Astrocyte of the cerebellum (primary cell): ENCODE measurements around the gene AGBL3.
"Not testable (repeated sequence)": the region's sequence is repeated elsewhere in the genome, so short reads cannot be mapped to it uniquely, and the experiment has no call there.

ENCODE experiments used
- DNase-seq: peaks from one replicate; pipeline ENCODE4 v3.0.0-alpha.2; 2011; ENCODE audit warnings: low read depth
- H3K4me3 ChIP-seq: 2 replicates; pipeline ENCODE4 v1.5.1; 2011; ENCODE audit warnings: mild to moderate bottlenecking, low read depth, low read length, moderate library complexity
- in situ Hi-C: cut with HindIII; loops from 2 replicates; pipeline ENCODE4 v1.10.0; 2017; ENCODE audit warnings: low sequenced_read_pairs
- TF ChIP-seq, protein P1 (sequence below): IDR thresholded peaks from 2 replicates; pipeline ENCODE4 v1.5.1; 2012; ENCODE audit warnings: low read length, low read depth, moderate library complexity, mild to moderate bottlenecking; ENCODE audit errors: missing control alignments

Gene AGBL3

GRCh38 chr7:134959810-134960209, 26.5 kb upstream of the AGBL3 start:
- in situ Hi-C loops: no loop called here
- no peak overlapping the region for H3K4me3 ChIP-seq
- TF ChIP-seq, protein P1, sequence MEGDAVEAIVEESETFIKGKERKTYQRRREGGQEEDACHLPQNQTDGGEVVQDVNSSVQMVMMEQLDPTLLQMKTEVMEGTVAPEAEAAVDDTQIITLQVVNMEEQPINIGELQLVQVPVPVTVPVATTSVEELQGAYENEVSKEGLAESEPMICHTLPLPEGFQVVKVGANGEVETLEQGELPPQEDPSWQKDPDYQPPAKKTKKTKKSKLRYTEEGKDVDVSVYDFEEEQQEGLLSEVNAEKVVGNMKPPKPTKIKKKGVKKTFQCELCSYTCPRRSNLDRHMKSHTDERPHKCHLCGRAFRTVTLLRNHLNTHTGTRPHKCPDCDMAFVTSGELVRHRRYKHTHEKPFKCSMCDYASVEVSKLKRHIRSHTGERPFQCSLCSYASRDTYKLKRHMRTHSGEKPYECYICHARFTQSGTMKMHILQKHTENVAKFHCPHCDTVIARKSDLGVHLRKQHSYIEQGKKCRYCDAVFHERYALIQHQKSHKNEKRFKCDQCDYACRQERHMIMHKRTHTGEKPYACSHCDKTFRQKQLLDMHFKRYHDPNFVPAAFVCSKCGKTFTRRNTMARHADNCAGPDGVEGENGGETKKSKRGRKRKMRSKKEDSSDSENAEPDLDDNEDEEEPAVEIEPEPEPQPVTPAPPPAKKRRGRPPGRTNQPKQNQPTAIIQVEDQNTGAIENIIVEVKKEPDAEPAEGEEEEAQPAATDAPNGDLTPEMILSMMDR: no peak
- no peak for DNase-seq

DNA sequence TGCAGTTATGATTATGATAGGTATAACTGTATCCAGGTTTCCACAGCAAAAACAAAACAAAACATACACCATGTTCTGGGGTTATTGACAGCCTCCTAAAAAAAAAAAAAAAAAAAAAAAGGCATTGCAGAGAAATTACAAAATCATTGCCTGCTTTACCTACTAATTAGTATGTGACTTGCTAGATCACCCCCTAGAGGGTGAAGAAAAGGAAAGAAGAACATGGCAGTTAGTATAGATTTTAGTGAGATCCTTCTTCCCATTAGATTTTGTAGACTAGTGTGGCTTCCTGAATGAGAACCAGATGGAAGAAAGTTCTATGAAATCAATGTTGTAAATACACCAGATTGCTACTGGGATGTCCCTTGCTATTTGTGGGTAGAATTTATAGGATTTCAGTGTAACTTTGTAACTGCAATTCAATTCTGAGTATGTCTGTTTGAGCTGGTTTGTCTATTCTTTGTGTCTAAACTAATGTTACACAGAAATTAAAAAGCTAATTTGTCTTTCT, 24.0 kb upstream of the AGBL3 start:
- no peak overlapping the region for H3K4me3 ChIP-seq
- in situ Hi-C loops: no loop called here
- TF ChIP-seq, protein P1: no peak
- DNase-seq: no peak

GRCh38 chr7:134963036-134963435, 23.3 kb upstream of the AGBL3 start:
- in situ Hi-C loops: no loop called here
- no peak overlapping the region for H3K4me3 ChIP-seq
- DNase-seq: no peak
- TF ChIP-seq, protein P1: no peak

DNA sequence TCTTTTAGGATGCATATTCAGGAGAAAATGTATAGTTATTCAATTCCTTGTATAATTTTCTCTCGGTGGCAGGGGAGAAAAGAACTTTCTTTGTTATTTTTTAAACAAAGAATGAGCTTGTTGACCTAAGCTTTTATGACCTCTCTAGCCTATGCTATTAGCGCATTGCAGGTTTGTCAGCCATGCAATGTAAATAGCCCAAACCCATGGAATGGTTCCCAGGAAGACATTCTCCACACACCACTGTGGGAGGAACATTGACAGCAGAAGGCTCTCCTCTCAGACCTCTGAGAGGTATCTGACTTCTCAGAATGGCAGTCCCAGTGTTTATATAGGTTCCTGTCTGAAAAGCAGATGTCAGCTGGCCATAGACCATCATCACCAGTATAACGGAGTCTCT, 19.6 kb upstream of the AGBL3 start:
- no peak overlapping the region for H3K4me3 ChIP-seq
- TF ChIP-seq, protein P1: no peak
- DNase-seq: no peak
- in situ Hi-C loops: no loop called here

GRCh38 chr7:134968110-134968509, 18.2 kb upstream of the AGBL3 start:
- no peak overlapping the region for H3K4me3 ChIP-seq
- in situ Hi-C loops: no loop called here
- no peak for DNase-seq
- TF ChIP-seq, protein P1: no peak

DNA sequence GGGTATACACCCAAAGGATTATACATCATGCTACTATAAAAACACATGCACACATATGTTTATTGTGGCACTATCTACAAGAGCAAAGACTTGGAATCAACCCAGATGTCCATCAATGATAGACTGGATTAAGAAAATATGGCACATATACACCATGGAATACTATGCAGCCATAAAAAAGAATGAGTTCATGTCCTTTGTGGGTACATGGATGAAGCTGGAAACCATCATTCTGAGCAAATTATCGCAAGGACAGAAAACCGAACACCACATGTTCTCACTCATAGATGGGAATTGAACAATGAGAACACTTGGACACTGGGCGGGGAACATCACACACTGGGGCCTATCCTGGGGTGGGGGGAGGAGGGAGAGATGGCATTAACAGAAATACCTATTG, 4.7 kb upstream of the AGBL3 start:
- H3K4me3 ChIP-seq, in situ Hi-C loops, DNase-seq: not testable (repeated sequence)

DNA sequence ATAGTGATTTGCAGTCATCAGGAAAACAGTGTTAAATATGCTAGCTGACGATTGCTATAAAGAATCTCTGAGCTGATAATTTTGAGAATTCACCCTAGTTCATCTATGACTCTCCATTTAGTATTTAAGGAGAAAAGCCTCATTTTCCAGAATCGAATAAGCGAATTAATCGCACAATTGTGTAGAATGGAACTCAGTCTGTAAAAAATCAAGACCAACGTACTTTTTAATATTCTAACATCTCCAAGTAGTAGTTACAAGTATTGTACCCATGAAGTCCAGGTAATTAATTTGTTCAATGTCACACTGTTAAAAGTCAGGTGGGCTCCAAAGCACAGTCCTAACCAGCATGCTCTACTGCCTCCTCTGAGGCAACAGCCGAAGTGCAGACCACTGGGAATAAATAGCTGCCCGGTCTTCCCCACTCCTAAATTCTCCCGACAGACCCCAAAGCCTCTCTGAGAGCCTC, 380 bp upstream of the AGBL3 start:
- in situ Hi-C loops: no loop called here
- H3K4me3 ChIP-seq: peak overlapping the region; percentile 82
- DNase-seq: no peak
- TF ChIP-seq, protein P1: peak; percentile 13
